Measurements from ENCODE around the gene SH2D2A.

SH2D2A gene

DNA sequence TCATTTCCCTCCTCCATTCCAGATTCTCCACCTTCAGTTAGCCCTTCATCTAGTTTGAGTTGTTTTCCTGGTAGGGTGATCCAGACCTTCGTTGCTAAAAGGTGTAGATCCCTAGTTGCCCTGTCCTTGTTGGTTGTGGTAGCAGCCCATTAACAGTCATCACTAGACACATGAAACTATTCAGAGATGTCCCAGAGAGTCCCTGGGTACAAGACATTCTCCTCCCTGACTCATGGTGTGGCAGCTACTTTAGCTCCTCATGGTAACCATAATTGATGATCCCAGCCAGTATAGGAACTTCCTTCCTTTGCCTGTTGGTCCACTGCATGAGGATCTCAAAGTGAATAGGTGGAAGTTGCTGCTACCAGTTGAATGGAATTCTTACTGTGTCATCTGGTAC, 6.0 kb upstream of the SH2D2A start:
- DNase-seq, result no peak

DNA sequence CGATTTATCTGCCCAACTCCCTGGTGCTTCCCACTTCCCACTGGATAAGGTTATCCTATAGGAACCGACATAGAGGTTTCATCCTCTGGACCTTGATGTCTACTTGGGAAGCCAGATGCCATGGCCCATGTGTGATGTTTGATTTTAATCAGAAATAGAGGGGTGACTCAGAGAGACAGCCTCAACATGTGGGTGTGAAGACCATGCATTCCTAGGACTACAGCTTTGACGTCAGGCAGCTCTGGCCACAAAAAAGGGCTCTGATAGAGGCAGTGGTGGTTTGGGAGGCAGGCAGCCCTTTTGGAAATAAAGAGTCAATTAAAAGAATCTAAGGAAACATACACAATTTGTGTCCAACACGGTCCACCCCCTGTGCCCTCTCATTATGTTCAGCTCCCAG, 5.2 kb upstream of the SH2D2A start:
- DNase-seq, result no peak

DNA sequence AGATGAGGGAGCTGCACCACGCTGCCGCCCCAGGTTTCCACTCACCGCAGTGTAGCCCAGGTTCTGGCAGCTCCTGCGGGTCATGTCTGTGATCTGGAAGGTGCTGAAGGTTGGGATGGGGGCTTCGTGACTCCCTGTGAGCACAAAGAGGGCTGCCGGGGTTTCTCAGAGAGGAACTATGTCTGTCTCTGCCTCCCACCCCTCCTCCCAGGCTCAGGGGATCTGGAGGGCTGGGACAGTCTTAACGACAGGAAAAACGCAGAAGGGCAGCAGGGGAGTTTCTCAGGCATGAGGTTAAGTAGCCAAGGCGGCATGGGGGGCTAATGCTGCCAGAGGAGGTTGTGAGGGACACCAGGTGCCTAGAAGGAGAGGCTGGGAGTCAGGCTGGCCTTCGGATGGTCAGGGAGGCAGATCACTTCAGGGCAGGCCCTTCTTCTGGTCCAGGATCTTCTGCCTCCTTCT, 656 bp downstream of the SH2D2A start:
- peak; percentile 71 for DNase-seq

DNA sequence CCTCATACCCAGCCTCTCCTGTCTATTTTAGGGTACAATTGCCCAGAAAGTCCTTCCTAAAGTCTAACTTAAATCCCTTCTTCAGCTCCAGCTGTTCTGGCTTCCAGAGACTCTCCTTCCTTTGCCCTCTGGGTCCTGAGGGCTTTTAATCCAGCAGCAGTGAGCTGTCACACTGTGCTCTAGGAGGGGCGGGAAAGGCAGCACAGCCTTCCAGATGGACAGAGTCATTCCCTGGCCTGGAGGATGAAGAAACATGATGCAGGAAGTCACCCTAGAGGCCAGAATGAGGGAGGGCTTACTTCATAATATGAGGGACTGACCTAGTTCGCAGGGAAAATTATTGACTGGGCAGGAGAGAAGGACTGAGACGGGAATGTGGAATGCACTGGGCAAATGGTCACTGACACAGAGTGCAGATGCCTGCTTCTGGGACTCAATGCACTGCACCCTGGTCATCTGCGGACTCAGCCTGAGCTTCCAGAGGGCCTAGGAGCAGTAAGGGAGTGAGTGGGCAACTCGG, 1.3 kb downstream of the SH2D2A start:
- DNase-seq, result no peak

DNA sequence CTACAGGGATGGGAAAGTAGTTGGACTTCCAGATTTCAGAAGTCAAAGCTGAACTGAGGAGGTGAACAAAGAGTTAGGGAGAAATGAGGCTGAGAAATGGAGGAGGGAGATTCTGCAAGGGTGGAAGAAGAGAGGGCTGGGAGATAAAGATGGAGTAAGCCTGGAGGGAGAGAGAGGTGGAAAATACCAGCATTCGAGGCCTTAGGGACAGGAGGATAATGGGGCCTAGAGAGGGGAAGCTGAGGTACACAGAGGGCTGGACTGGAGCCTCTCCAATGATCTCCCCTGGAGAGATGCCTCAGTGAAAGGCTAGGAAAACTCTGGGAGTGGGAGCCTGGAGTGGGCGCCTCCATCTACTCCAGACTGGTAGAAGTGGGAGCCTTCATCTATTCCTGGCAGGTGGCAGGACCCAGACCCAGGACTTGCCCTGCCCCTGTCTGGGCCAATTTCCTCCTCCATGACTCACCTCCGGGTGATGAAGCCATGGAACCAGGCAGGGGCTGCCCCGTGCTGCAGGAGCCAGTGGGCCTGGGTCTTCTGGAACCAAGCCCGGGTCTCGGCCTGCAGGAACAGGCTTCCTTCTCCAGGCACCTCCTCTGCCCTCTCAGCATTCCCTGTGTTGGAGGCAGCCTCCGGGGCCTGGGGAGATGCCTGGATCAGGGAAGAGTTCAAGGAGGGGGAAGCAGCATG, 1.9 kb downstream of the SH2D2A start:
- peak; percentile 74 for DNase-seq

DNA sequence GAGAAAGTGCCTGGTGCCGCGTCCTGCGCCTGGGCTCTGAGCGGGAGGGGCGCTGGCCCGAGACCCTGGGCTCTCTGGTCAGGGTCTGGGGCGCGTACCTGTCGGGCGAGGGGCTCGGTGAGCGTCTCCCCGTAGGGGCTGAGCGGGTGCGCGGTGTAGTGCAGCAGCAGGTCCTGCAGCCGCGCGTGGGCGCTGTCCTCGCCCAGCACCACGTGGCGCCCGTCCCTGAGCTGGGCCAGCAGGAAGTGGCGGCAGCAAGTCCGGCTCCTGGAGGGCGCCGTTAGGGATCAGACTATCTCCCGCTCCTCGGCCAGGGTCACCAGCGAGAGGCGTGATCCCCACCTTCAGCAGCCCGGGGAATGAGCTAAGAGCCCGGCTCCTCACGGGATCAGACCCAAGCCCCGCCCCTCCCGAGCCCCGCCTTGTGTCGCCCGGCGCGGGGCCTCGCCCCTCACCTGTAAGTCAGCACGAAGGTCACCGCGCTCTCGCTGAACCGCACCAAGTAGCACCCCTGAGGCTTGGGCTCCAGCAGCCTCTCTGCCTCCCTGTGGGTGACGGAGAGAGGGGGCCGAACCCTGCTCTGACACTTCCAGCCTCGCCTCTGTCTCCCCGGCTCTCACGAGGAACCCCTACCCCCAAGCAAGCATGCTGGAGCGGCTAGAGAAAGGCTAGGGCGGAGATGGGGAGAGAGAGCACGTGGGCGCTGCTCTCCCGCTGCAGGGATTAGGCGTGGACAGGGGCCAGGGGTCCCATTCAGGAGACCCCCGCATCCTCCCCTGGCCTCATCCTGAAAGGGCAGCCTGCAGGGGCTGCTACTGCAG, 2.7 kb downstream of the SH2D2A start:
- peak; percentile 90 for DNase-seq

DNA sequence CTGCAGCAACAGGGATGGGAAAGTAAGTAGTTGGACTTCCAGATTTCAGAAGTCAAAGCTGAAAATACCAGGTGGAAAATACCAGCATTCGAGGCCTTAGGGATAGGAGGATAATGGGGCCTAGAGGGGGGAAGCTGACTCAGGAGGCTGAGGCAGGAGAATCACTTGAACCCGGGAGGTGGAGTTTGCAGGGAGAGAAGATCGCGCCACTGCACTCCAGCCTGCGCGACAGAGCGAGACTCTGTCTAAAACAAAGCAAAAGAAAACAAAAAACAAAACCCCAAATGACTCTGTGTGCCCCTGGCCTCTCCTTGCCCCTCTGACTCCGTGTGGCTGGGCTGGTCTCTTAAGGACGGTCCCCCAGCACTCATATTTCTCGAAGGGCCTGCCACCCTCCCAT, 3.4 kb downstream of the SH2D2A start:
- DNase-seq, result no peak

DNA sequence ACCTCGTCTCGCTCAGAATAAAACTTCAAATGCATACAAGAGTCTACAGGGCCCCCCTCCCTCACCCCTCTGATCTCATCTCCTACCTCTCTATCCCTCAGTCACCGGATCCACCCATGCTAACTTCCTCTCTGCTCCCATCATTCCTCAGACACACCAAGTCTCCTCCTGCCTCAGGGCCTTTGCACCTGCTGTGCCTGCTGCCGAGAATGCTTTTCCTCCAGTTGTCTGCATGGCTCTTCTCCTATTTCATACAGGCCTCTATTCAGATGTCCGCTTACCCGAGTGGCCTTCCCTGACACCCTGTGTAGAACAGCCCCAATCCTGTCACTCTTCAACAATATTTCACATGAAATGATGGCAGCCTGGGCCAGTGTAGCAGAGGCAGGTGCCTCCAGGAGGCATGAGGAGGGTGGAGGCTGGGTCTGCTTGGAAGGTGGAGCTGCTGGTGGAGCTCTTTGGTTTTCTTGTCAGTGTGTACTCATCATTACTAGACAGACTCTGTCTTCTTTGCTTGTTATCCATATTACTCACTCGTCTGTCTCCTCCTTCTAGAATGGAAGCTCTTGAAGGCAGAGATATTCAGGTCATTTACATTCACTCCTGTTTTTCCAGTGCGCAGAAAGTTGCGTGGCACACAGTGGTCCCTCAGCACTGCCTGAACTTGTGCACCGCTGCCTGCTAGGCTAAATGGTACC, 4.2 kb downstream of the SH2D2A start:
- no peak for DNase-seq

DNA sequence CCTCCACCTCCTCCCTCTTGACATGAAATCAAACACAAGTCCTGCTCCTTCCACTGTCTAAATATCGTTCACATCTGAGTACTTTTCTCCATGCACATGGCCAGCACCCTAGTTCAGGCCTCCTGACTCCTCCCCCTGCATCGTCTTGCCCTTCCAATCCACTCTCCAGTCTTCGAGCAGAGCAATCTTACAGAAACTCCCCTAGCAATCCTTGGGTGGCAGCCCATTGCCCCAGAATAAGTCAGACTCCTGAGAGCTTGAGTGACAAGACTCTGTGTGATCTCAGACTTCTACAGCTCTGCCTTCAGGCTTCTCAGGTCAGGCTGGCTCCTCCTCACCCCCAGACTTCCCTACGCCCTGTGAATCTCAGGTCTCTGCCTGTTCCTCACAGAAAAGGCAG, 5.5 kb downstream of the SH2D2A start:
- DNase-seq, result no peak

DNA sequence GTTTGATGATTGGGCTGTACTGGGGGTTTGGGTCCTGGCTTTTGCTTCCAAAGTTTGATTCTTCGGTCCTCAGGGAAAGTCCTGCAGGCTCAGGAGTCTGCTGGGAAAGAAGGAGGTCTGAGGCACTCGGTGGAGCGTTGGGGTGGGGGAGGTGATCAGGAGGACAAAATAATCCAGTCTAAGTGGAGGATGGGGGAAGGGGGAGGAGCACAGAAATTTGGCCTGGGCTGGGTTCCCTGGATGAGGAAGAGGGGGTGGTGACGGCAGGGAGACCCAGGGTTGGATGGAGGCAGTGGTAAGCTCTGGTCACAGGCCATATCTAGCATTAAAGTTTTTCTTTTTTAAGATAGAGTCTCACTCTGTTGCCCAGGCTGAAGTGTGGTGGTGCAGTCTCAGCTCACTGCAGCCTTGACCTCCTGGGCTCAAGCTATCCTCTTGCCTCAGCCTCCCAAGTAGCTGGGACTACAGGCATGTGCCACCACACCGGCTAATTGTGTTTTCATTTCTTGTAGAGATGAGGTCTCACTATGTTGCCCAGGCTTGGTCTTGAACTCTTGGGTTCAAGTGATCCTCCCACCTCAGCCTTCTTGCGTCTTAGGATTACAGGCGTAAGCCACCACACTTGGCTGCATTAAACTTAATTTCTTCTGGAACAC, 6.8 kb downstream of the SH2D2A start:
- DNase-seq, result no peak

DNA sequence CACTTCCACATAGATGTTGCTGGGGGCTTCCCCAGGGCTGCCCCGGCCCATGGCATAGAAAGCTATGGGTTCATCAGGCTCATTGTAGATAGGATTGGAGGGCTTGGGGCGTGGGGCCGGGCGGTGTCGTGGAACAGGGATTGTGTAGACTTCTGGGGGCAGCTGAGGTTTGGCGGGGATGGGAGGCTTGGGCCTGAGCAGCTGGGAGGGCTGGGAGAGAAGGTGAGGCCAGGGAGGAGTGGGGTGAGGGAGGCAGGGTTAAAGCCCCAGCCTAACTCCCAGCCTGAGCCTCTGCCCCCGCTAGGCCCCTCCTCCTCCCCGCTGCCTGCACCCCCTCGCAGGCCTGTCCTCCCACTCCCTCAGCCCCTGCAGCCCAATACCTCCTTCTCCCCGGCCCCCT, 7.4 kb downstream of the SH2D2A start:
- no peak for DNase-seq

DNA sequence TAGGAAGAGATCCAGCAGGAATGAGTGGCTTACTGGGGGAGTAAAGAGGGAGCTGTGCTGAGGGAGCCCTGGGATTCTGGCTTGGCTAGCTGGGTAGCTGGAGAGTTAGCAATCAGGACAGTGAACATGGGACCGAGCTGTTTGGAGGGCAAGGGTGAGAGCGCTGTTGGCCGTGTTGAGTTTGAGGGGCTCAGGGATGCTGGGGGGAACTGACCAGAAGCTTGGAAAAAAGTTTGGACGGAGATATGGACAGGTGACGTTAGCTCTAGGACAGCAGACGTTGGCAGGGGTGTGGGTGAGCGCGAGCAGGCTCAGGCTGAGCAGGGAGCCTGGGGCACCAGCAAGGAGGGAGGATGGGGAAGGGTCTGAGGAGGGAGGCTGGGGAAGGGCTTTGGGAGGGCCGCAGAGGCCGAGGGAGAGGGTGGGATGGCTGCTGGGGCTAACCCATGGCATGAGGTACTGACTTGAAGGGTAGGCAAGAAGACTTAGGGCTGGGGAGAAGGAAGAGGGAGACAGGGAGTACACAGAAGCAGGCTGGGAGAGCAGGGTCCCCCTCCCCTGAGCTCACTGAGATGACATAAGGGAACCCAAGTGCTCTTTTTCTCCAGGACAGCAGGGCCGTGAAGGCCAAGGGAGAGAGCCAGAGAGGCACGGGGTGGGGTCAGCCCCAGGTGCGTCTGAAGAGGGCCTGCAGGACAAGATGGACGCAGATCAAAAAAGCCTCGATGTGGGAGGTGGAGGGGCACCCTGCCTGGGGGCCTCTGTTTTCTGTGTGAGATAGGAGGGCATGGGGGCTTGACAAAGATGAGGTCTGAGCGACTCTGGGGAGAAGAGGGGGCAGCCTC, 8.2 kb downstream of the SH2D2A start:
- no peak for DNase-seq

DNA sequence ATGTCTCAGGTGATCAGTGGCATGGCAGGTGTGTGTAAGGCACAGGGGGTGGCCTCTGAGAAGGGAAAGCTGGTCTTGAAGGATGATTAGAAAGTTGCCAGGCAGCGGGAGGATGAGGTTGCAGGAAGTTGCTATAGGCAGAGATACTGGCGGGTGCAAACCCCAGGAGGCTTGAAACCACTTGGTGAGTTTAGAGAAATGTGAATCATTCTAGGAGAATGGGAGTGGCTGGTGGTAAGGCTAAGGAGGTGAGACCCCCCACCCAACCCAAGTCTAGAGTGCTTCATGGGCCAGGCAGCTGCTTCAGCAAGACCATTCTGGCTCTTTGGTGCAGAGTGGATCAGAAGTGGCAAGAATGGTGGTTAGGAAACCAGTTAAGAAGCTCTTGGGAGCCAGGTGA, 9.0 kb downstream of the SH2D2A start:
- DNase-seq, result no peak

DNA sequence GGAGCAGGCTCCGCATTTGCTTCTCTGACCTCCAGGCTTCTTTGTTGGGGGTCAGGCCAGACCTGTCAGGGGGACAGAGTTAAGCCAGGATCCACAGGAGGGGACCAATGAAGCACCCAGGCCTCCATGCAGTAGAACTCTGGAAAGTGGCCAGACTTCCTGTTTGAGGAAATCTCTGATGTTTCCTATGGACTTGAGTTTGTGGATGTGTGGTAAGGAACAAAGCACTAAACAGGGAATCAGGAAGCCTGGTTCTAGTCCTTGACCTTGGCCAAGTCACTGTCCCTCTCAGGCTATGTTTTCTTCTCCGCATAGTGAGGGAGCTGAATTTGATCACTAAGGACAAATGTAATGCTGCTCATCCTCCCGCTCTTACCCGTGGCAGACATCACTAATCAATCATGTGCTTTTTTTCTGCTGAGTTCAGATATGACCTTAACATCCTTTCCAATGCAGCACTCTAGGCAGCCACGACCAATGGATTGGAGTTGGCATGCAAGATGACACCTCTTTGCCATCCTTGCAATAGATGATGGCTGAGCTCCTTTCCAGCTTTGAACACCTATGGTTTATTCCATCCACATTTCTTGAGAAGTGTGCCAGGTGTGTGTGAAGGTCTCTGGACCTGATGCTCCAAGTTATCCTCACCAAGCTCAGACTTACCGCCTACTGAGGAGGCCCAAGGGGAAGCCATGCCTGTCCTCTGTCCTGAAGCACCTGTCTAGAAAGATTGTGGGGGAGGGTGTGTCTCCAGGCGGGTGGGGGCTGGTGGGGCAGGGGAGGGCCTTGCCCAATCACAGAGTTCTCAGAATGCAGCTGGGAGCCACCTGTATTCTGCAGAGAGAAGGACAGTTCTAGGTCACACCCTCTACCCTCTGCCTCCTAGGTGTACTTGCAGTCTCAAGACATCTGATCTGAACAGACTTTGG, 9.9 kb downstream of the SH2D2A start:
- no peak for DNase-seq

DNA sequence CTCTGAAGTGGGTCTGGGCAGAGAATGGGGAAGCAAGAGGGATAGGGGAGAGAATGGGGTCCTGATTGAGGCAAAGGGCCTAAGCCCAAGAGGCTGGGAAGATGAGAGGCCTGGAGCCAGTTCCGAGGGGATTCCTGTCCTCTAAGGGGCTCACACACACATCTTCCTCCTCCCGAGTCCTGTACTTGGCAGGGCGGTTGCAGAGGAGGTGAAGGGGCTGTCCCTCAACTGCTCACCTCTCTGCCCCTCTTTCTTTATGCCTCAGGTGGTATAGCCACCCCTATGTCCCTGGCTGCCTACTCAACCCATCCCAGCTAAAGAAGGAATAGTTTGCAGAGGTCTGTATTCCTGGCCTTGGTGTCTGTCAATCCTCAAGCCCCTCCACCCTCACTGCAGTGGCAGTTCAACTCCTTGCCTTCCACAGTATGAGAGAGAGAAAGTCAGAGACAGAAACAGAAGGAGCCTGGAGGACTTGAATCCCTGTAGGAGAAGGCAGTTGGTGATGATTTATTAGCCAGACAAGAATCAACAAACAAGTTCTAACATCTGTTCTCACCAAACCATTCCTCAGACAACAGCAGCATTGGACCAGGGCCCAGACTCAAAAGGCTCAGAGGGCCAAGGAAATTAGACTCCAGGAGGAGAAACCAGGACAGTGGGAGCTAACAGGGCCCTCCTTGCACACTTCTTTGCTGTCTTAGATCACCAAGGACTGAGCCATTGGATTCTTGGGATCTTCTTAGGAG, 10.7 kb downstream of the SH2D2A start:
- no peak for DNase-seq

DNA sequence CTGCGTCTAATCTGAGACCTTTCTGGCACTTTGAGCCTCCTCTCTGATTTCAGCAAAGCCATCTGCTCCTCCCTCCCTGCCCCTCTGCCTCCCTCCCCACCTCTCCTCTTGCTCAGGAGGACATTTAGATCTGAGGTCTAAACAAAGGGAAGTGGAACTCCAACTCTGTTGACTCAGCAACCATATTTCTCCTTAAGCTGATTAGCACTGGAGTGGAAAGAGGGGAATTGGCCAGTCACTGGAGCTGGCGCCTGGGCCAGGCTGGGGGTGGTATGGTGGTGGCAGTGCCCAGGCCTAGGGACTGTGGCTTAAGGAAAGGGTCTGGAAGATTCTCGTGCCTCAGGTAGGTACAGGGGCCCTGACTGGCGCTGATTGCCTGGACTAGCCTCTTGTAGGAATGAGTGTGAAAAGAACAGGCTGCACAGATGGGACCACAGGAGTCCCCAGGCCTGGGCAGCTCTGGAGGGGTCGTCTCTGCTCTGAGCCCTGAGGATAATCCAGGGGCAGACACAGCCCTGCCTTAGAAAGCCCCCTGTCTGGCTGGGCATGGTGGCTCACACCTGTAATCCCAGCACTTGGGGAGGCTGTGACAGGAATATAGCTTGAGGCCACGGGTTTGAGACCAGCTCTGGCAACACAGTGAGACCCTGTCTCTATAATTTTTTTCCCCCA, 11.9 kb downstream of the SH2D2A start:
- DNase-seq, result no peak

DNA sequence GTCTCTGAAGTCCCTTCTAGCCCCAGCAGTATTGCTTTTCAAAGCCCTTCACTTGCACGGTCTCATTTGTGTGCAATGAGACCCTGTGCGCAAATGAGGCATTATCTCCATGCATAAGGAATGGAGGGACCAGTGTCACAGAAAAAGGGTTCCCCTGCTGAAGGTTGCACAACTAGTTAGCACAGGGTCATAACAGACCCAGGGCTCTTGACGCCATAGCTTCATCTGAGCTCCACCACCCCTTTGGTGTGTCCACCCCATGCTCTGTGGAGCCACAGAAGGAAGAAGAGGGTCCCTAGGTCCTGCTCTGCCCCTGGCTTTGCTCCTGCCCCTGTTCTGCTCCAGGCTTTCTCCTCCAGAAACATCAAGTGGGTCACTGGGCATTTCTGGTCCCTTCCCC, 12.6 kb downstream of the SH2D2A start:
- DNase-seq, result no peak

DNA sequence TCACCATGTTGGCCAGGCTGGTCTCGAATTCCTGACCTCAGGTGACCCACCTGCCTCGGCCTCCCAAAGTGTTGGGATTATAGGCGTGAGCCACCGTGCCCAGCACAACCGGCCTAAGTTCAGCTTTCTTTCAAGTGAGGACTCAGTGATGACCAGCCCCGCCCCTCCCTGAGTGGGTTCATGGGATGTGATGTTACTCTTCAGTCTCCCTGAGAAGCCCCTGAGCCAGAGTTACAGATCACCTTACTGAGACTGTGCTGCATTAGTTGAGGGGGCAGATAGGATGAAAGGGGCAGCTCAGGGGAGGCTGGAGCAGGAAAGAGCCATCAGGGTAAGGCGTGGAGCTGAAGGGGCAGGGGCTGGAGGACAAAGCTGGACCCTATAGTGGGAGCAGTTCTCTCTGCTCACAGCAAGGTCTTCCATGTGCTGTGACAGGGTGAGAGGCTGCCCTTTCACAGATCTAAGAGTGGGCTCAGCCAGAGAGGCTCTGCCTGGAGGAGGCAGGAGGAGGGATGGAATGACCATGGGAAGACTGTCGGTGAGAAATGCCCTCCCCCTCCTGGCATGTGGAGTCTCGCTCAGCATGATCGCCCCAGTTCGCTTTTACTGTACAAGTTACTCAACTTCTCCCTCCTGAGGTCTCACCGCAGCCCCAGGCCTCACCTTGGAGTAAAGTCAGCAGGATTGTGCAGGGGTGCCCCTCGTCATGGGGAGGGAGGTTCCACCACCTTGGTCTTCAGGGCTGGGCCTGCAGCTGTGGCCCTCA, 13.4 kb downstream of the SH2D2A start:
- no peak for DNase-seq

DNA sequence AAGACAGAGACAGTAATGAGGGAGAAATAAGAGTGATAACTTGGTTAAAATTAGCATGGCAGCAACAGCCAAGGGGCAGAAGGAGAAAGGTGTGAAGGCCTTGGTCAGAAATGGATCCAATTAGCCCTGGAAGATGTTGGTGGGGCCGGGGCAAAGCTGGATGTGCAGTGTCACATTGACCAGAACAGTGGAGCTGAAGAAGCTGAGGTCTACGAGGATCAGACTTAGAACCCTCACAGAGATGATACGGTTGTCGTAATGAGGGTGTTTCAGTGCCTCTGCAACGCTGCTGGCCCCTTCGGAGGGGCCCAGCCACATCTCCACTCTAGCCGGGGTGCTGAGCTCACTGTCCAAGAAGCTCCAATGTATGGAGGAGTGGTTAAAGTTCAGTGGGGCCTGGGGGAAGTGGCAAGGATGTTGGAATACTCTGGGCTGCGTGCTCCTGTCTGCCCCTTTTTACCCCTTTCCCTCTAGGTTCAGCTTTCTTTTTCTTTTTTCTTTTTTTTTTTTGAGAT, 14.2 kb downstream of the SH2D2A start:
- no peak for DNase-seq
